Stimulated activated CD4-positive, alpha-beta T cell treated with anti-CD3 and anti-CD28 coated beads, Interleukin-2, amount 100 ng/mL, for 24 hours (primary cell): ENCODE measurements around the gene UPF1.
"Not testable (repeated sequence)": the region's sequence is repeated elsewhere in the genome, so short reads cannot be mapped to it uniquely, and the experiment has no call there.

Experiments
- DNase-seq, 2 donors: peaks; one replicate each; pipeline ENCODE4 v3.0.0-alpha.2; 2020

The UPF1 gene

DNA sequence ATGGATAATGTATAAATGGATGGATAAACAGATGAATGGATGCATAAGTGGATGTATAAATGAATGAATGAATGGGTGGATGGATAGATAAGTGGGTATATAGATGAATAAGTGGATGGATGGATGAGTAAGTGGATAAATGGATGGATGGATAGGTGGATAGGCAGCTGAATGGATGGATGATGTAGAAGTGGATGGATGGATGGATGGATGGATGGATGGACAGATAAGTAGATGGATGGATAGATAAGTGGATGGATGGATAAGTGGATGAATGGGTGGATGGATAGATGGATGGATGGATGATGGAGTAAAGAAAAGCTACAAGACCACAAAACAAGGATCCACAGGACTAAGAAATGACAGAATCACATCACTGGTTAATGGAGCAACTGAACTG lies 31.7 kb upstream of the UPF1 start:
- no peak for DNase-seq

DNA sequence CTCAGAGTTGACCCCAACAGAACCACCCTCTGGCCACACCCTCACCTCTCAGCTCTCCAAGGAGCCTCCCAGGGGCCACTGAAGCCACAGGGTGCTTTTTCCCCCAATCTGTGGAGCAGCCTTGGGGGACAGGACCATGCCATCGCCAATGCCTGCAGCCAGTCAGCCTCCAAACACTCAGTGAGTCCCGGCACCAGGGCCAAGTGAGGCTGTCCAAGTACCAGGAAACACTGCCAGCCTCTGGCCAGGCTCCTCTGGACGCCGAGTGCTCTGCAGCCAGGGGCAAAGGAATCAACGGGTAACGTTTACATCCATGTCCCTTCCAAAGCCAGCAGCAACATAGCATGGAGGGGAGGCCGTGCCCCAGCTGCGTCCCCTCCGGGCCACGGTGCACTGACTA lies 31.1 kb upstream of the UPF1 start:
- DNase-seq: no peak

DNA sequence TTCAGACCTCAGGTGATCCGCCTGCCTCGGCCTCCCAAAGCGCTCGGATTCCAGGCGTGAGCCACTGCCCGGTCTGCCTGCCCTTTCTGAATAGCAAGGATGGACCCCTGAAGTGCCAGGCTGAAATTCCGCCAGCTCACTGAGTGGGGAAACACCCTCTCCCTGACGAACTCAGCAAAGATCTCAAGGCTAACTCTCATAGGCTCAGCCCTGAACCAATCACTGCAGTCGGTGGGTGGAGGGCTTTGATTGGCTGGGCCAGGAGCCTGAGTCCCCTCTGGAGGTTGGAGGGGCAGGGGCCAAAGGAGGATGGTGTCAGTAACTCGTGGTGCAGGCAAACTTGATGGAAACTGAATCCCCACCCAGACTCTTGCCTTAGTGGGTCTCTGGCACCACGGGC lies 29.4 kb upstream of the UPF1 start:
- DNase-seq: no peak

DNA sequence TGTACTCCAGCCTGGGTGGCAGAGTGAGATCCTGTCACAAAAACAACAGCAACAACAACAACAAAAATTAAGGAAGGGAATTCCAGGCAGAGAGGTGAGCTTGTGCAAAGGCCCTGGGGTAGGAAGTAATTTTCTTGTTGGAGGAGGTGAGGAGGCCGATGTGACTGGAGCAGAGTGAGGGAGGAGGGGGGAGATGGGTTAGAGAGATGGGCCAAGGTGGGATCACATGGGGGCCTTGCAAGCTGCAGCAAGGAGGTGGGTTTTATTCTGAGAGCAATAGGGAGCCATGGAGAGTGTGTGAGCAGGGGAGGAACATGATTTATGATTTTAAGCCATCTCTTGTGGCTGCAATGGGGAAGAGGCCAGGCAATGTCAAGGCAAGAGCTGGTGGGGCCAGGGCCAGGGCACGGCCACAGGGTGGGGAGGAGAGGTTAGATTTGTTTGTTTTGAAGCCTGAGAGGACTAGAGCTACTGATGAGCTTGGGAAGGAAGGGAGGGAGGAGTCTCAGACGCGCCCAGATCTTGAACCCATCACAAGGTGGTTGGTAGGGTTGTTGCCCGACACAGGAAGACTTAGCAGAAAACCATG lies 28.1 kb upstream of the UPF1 start:
- no peak for DNase-seq

DNA sequence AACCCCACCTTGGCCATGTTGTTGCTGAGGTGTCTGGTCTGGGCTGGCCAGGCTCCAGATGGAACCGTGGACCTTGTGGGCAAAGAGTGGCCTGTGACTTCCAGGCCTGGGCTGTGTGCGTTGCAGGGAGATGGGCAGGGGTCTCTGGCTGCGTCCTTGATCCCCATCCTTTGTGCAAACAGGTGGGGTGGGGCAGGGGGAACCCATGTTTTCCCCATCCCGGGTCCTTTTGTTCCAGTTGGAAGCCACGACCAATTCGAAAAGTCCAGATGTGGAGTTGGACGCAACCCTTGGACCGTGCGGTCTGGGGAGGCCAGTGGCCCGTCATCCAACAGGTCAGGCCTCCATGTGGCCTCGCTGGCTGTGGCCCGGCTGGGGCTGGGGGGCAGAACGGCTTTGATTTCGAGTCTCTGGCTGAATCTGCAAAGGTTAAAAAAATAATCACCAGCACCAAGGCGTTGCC lies 27.6 kb upstream of the UPF1 start:
- DNase-seq: no peak

DNA sequence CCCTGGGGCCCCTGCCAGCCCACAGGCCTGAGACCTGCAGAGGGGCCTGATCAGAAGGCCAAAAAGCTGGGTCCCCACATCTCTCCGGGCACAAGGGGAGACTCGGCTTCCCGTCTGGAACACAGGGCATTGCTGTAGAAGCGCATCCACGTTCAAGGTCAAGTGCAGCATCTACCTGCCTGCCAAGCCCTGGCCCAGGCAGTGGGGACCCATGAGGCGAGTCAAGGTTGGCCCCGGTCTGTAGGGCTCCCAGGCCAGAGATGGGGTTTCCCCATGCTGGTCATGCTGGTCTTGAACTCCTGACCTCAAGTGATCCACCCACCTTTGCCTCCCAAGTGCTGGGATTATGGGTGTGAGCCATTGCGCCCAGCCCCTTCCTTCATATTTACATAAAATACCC lies 27.1 kb upstream of the UPF1 start:
- DNase-seq: no peak

DNA sequence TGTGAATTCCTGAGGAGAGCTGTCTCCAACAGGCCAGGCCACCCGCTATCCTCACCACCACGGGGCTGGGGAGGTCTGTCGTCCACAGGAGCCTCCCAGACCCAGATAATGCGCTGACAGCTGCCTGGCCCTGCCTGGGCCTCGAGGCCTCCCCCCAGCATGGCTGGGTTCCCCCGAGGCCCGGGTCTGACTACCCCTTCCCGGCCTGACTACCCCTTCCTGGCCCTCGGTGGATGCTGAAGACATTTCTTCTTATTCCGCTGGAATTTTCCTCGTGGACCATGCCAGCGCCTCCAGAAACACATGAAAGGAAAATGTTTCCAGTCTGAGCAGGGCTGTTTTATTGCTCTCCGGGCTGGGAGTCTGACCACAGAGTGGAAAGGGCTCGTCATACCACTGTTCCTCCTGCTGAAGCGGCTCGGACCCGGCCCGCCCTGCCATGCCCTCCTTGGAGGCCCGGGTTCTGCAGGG lies 23.9 kb upstream of the UPF1 start:
- DNase-seq: no peak

DNA sequence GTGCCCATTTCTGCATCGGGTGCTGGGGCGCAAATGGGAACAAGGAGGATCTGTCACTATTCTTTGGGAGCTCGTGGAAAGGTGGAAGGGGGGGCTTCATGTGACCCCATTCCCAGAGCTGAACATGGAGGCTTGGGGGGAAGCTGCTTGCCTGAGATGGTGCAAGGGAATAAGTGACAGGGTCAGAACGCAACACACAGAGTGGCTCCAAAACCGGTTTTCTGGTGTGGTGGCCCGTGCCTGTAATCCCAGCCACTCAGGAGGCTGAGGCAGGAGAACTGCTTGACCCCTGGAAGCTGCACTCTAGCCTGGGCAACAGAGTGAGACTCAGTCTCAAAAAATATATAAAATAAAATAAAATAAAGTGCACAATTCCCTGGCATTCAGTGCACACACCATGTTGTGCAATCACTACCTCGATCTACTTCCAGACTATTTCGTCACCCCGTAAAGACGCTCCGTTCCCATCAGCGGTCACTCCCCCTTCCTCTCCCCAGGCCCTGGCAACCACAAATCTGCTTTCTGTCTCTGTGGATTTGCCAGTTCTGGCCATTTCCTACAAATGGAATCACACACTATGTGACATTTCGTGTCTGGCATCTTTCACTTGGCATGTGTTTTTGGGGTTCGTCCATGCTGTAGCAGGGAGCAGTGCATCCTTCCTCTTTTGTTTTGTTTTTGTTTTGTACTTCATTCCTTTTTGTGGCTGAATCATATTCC lies 22.4 kb upstream of the UPF1 start:
- no peak for DNase-seq

DNA sequence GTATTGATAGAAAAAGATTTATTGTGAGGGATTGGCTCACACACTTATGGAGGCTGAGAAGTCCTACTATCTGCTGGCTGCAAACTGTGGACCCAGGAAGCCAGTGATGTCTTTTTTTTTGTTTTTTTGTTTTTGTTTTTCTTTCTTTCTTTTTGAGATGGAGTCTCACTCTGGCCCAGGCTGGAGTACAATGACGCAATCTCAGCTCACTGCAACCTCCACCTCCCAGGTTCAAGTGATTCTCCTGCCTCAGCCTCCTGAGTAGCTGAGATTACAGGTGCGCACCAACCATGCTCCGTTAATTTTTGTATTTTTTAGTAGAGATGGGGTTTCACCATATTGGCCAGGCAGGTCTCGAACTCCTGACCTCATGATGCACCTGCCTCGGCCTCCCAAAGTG lies 20.1 kb upstream of the UPF1 start:
- DNase-seq: not testable (repeated sequence)

DNA sequence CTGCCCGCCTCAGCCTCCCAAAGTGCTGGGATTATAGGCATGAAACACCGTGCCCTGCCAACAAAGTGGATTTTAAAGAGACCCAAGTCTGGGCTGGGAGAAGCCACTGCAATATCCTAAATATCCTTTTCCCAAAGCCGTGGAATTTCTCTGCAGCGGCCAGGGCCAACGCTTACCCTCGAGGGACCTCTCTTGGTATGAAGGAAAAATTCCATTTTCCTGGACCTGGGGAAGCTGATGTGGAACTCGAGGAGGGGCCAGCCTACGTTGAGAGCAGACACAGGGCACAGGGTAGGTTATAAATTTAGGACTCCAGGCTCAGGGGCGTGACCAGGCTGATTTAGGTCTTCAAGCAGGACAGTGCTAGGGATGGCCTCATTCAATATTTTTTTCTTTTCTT lies 17.7 kb upstream of the UPF1 start:
- DNase-seq: no peak

DNA sequence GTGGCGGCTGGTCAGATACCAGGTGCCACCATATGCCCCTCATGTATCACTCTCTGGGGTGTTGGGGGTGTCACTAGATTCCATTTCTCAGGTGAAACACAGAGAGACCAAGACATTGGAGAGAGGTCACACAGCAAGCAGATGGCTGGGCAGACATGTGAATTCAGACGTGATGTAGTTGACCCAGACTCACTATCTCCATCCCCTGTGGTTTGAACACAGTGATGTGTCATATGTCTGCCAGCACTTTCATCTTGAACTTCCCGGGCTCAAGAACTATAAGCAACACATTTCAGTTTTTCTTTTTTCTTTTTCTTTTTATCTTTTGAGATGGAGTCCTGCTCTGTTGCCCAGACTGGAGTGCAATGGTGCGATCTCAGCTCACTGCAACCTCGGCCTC lies 16.1 kb upstream of the UPF1 start:
- no peak for DNase-seq

DNA sequence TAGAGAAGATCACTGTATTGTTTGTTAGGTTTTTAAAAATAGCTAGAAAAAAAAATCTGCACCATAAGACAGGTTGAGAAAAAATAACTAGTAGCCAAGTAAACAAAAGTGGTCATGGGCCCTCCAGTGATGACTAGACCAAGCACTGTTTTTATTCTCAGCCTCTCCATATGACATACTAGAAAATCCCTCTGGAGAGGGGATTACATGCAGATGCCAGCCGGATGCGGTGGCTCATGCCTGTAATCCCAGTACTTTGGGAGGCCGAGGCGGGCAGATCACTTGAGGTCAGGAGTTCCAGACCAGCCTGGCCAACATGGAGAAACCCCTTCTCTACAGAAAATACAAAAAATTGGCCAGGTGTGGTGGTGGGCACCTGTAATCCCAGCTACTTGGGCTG lies 15.1 kb upstream of the UPF1 start:
- not testable (repeated sequence) for DNase-seq

DNA sequence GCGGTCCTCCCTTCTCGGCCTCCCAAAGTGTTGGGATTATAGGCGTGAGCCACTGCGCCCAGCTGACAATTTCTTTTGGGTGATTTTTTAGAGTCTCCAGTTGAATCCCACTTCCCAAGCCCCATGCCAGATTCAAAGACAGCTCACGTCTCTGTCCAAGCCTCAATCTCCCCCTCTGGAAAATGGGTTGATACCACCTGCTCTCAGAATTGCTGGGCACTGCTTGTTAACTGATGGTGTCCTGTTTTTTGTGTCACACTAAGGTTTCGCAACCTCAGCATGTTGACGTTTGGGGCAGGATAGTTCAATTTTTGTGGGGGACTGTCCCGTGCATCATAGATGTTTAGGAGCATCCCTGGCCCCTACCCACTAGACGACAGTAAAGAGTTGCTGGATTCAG lies 14.2 kb upstream of the UPF1 start:
- DNase-seq: no peak

DNA sequence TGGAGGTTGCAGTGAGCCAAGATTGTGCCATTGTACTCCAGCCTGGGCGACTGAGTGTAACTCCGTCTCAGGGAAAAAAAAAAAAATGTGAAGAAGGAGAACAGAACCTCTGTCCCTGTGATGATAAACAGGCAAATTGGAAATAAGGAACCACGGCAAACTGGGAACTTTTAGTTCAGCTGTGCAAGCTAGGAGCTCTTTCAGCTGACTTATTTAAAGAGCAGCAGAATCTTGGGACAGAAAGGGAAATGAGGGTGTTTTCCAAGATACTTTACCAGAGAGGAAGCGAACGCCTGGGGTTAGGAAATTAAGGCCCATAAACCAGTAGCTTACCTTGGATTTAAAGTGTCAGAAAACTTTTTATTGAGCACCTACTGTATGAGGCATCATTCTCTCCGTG lies 3.0 kb upstream of the UPF1 start:
- no peak for DNase-seq

DNA sequence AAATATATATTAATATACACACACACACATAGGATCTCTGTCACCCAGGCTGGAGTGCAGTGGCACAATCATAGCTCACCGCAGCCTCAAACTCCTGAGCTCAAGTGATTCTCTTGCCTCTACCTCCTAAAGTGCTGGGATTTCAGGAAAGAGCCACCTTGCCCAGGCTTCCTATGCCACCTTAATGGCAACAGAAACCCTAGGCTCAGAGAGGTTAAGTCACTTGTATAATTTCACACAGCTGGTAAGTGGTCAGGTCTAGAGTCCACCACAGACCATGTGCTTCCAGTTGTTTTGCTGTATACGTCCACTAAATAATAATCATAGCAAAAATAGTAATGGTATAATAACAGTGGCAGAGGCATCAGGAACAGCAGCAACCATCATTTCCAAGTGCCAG lies 1.3 kb upstream of the UPF1 start:
- no peak for DNase-seq

DNA sequence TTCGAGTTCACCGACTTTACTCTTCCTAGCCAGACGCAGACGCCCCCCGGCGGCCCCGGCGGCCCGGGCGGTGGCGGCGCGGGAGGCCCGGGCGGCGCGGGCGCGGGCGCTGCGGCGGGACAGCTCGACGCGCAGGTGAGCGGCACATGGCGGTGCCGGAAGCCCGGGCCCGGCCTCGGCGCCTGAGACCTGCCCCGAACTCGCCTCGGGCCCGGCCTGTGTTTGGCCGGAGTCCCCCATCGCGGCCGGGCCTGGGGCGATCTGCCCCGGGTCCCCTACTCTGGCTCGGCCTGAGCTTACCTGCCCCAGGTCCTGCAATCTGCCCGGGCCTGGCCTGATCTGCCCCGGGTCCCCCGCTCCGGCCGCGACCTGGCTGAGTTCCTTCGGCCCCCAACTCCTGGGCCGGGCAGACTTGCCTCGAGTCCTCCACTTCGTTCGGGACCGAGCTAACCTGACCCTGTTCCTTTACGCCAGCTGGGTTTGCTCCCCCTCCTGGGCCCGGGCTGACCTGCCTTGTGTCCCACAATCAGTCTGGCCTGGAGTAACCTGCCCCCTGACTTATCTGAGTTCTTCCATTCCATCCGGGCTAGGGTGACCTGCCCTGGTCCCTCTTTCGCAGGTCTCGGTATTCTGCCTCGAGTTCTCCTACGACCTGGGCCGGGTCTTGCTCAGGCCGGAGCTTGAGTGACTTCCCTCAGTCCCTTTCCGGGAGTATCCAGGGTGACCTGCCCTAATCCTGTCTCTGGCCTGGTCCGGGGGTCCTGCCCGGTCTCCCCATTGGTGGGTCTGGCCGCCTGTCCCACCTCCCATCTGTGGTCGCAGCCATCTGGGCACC lies 764 bp downstream of the UPF1 start:
- peak; percentile 38 to 46 for DNase-seq

DNA sequence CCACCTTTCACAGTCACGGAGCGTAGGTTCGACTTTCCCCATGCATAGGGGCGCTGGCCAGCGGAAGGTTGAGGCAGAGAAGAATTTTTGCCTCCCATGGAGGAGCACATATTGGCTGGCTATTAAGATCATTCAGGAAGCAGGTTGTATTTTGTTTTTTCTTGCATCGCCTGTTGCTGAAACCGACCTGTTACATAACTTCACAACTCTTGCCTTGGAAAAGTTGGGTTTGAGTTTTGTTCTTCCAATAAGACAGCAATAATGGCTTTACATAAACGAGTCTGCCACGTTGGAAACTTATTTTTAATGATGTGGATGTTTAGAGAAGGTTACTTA lies 1.4 kb downstream of the UPF1 start:
- no peak for DNase-seq

DNA sequence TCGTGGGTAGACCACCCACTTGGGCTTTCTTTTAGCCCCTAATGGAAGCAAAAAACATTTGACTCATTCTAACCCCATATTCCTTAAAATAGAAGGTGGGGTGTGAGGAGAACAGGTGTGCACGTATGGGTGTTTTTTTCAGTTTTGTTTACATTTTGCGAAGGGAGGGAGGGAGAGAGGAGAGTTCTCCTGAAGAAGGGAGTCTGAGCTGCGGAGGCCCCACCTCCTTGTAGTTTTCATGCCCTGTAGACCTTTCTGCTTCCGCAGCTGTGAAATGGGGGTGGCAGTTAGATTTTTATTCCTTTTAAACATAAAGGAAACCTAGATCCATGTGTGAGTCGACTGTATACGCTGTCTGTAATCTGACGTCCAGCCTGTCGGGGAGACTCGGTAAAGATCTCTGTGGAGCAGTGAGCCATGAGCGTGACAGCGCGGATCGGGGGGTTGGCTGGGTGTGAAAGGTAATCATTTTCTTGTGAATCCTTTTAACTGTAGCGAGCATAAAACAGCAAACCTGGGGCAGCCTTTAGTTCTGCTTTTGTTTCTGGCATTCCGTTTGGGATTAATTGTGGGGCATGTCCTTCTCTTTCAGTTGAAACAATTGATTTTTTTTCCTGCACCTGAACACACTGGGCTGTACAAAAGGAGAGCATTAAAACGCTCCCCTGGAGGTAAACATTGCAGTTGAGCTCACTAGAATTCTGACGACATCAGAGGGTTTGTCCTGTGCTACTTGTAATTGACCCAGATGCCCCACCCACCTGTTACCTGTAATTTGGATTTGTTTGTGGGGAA lies 2.3 kb downstream of the UPF1 start:
- DNase-seq: peak in 1 of 2 donors; percentile 26

DNA sequence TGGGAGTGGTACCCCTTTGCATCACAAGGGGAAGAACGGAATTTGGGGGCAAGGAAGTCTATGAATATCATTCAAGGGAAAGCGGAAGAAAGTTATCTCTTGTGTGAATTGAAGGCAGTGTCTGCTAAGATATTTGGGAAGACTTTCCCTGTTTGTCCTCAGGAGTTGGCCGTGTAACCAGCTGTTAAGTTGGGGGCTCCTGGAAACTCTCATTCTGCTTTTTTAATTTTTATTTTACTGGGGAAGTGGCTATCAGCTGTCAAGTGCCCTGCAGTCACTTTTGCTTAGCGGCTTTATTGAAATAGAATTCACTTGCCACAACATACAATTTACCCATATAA lies 2.9 kb downstream of the UPF1 start:
- no peak for DNase-seq

DNA sequence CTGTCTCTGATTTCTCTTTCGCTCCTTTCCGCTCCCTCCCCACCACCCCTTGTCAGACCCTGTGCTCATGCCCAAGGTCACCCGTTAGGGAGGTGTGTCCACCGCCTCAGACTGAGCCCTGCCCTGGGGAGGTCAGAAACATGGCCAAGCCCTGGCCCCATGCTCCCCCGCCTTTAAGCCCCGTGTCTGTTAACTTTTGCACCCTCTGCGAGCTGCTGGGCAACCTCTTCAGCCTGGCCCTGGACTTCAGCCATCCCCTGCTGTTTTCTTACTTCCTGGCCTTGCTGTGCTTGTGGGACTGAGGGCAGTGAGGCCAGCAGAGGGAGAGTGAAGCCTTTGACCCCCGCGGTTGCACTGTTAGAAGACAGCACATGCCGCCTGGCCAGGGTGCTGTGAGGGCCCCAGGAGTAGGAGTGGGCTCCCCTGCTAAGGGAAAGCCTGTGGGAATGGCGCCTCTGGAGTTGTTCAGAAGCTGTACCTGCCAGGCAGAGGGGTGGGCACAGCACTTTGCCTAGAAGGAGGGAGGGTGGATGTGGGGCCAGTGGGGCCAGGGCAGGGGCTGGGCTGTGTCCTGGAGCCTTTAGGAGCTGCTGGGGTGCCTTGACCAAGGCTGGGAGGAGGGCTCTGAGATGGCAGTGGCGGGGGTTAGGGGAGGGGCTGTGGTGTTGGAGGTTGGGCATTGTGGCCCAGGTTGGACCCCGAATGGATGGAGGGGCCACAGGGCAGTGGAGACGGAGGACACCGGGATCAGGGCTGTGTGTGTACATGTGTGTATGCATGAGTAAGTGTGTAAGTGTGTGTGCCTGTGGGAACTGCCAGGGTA lies 7.9 kb downstream of the UPF1 start:
- no peak for DNase-seq

DNA sequence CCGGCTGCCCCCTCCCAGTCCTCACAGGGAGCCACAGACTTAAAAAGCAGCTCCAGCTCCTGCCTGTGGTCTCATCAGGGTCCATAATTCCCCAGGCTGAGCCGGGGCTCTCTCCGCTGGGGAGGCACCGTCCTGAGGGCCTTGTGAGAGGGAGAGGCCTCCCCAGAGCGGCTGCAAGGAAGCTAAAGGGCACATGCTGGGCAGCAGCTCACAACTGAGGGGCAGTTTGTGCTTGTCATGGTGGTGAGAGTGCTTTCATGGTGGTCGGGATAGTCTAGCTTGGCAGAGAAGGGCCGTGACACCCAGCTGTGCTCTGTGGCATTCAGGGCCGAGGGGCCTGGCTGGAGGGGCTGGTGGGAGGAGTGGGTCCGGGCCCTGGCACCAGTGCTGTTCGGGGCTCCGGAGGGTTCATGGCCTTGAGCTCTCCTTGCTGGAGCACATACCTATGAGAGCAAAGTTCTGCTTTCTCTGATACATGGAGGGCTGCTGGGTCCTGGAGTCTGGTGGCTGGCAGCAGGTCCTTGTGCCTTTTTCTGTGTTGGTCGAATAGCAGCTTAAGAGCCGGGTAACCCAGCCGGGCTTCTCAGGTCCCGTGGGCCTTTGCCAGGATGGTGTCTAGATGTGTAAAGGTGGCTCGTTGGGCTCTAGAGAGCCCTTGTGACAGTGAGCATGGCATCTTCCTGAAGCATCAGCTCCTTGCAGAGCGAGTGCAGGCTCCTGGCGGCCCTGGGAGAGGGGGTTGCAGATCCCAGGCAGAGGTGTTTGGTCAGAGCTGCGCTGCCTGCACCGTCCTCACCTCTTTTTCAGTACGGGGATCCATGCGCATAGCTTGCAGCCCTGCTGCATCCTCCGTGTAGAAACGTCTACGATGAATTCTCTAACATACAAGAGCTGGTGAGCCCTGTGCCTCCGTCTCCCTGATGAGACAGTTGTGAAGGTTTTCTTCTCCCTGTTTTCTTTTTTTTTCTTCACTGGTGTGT lies 8.8 kb downstream of the UPF1 start:
- no peak for DNase-seq
